Measurements from ENCODE around the gene GDPD4.

The GDPD4 gene

GRCh38 chr11:77196961-77197360, 104.5 kb downstream of the GDPD4 start:
- no peak for DNase-seq (ENCODE audit: low read depth)
- no peak for TF ChIP-seq CTCF (conservative IDR thresholded peaks at IDR 0.05; ENCODE audit: low read depth, low read length)
- H3K4me3 ChIP-seq (ENCODE audit: low read length), result no peak overlapping the region

- TF ChIP-seq CTCF (conservative IDR thresholded peaks at IDR 0.05; ENCODE audit: low read depth, low read length), result no peak
- no peak overlapping the region for H3K4me3 ChIP-seq (ENCODE audit: low read length)
- DNase-seq (ENCODE audit: low read depth), result no peak
Measured at GRCh38 chr11:77195071-77195755, 106.3 kb downstream of the GDPD4 start.

GRCh38 chr11:77193911-77194830, 107.3 kb downstream of the GDPD4 start:
- H3K4me3 ChIP-seq (ENCODE audit: low read length), result no peak overlapping the region
- no peak for TF ChIP-seq CTCF (conservative IDR thresholded peaks at IDR 0.05; ENCODE audit: low read depth, low read length)
- DNase-seq (ENCODE audit: low read depth), result no peak

- DNase-seq (ENCODE audit: low read depth), result no peak
- TF ChIP-seq CTCF (conservative IDR thresholded peaks at IDR 0.05; ENCODE audit: low read depth, low read length), result no peak
- H3K4me3 ChIP-seq (ENCODE audit: low read length), result no peak overlapping the region
Measured at GRCh38 chr11:77193167-77193566, 108.3 kb downstream of the GDPD4 start.

GRCh38 chr11:77191823-77192495, 109.5 kb downstream of the GDPD4 start:
- H3K4me3 ChIP-seq (ENCODE audit: low read length), result no peak overlapping the region
- no peak for DNase-seq (ENCODE audit: low read depth)
- peak; percentile 55 for TF ChIP-seq CTCF (conservative IDR thresholded peaks at IDR 0.05; ENCODE audit: low read depth, low read length)

GRCh38 chr11:77191429-77191822, 110.1 kb downstream of the GDPD4 start:
- DNase-seq (ENCODE audit: low read depth), result no peak
- TF ChIP-seq CTCF (conservative IDR thresholded peaks at IDR 0.05; ENCODE audit: low read depth, low read length), result no peak
- no peak overlapping the region for H3K4me3 ChIP-seq (ENCODE audit: low read length)

Data from retinal pigment epithelial cell (primary cell).